Prostate gland (tissue), 2 donors: ENCODE results near the gene CHRDL1. TPM values are rescaled to one million over a fixed set of nuclear protein-coding genes. Genes with fewer than 3 reads are reported as not detected.
A peak's percentile ranks its signal among the peaks of the same experiment; 100 is the strongest.

Source experiments
- DNase-seq: peaks from one replicate; pipeline ENCODE4 v3.0.0-alpha.2; 2019; ENCODE audit warnings: low spot score
- H3K27ac ChIP-seq, 2 donors: fragments of 200-600 bp; sonication (generic); 2 replicates each; pipeline ENCODE4 v1.5.1; 2017 to 2019
- H3K27me3 ChIP-seq: fragments of 200-600 bp; sonication (generic); replicated peaks from 2 replicates; pipeline ENCODE4 v1.5.1; 2019; ENCODE audit not compliant: insufficient read depth
- H3K36me3 ChIP-seq, 2 donors: fragments of 200-600 bp; sonication (generic); 1 replicate in 1 of 2; 2 replicates in 1 of 2; pipeline versions ENCODE4 v1.5.1 to v1.8.1; 2017 to 2019
- H3K4me1 ChIP-seq: fragments of 200-600 bp; sonication (generic); replicated peaks from 2 replicates; pipeline ENCODE4 v1.5.1; 2019
- H3K4me3 ChIP-seq, 2 donors: fragments of 200-600 bp; sonication (generic); 2 replicates each; pipeline ENCODE4 v1.5.1; 2017 to 2019
- H3K9me3 ChIP-seq: fragments of 200-600 bp; sonication (generic); 2 replicates; pipeline ENCODE4 v1.5.1; 2017
- CTCF ChIP-seq, 4 experiments: fragments of 200-600 bp in 2 of 4; fragments of 450-650 bp in 2 of 4; sonication (generic) in 2 of 4; IDR thresholded peaks; 1 replicate in 3 of 4; 2 replicates in 1 of 4; pipeline ENCODE4 v1.5.1; 2016 to 2019; ENCODE audit warnings: antibody characterized with exemption in 4 of 4, mild to moderate bottlenecking in 2 of 4, moderate library complexity in 2 of 4
- POLR2A ChIP-seq: fragments of 450-650 bp; IDR thresholded peaks from one replicate; pipeline ENCODE4 v1.6.1; 2016; ENCODE audit warnings: antibody characterized with exemption, mild to moderate bottlenecking
- POLR2AphosphoS5 ChIP-seq: sonication (generic); formaldehyde crosslinking; IDR thresholded peaks from one replicate; pipeline ENCODE4 v1.6.1; 2017; ENCODE audit warnings: antibody characterized with exemption
- WGBS: methylation state at CpG from one replicate; pipeline ENCODE4 v1.1.5; 2018; 5-methylcytosine and 5-hydroxymethylcytosine counted together
- intact Hi-C: fragments of 100-400 bp; cut with DNase I; formaldehyde crosslinking; loops from one replicate; pipeline ENCODE4 v1.14.2; 2022
- total RNA-seq, 2 donors: library from RNA; depleted of rRNA; stranded (reverse); fragments of >200 nt; gene quantifications; one replicate each; pipeline ENCODE4 v1.1.0, GENCODE V29; 2016

Gene CHRDL1, protein sequence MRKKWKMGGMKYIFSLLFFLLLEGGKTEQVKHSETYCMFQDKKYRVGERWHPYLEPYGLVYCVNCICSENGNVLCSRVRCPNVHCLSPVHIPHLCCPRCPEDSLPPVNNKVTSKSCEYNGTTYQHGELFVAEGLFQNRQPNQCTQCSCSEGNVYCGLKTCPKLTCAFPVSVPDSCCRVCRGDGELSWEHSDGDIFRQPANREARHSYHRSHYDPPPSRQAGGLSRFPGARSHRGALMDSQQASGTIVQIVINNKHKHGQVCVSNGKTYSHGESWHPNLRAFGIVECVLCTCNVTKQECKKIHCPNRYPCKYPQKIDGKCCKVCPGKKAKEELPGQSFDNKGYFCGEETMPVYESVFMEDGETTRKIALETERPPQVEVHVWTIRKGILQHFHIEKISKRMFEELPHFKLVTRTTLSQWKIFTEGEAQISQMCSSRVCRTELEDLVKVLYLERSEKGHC
- total RNA-seq: 10 to 100 TPM; 49.1 to 61.4 TPM

DNA sequence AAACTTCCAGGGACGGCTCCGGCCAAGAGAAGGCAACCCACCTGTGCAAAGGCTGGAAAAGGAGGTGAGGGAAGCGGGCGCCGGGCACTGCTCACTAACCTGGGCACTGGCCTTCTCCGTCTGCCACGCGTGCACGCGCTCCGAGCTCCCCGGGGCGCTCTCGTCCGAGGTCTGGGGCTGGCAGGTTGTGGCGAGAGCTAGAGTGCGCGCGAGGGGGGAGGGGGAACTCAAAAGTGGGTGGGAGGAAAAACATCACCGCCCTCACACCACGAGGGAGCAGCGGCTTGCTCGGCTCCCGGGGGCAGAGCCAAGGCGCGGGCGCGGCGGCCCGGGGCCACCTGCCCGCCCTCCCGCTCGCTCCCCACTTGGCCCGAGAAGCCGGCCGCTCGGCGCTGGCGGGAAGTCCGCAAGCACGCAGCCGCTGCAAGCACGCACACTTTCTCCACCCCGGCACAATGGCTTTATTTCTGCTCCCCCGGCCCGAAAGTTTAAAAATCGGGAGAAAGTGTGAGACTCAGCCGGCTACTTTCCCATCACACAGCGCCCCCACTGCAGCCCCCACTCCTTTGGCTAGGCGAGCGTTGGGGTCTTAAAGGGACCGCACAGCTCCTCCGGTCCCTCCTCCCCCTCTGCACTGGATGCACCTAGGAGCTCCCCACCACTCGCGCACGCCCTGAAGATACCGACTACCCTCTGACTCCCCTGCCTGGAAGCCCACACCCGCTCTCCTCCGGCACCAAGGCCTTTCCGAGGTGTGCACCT is at the start of gene CHRDL1:
Gene CHRDL1 (minus strand): TSS at position 173 of the 762 bp plus-strand sequence. CDS start 3,636 bp downstream, outside the sequence.
- no peaks in the 10 kb centered on the region for H3K27me3 ChIP-seq
- no peak within 1 kb of the TSS for H3K27ac ChIP-seq
- WGBS: 2% methylated on average over 48 of the region's 60 CpGs

DNA sequence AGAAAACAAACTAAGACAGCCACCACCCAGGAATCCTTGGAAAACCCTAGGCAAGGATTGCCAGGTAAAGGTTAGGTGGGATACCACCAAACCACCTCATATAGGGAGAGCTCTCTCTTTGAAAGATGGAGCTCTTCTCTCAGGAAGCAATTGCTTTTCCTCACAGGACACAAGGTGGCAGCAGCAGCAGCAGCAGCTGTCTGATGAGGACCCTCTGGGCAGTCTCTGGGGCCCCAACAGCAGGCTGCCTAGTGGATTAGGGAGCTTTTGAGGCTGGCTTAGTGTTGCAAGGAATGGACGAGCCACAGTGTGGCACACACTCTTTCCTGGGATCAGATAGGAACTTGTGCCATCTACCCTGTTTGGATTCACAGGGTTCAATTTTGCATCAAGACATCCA is 41.4 kb upstream of the CHRDL1 start:
- Histone ChIP-seq H3K36me3 (no peaks in the 10 kb centered on the region), H3K9me3 (no peaks in the 10 kb centered on the region), H3K27me3 (no peaks in the 10 kb centered on the region), H3K4me1 (no peaks in the 10 kb centered on the region), H3K4me3 (no peak overlapping the region), H3K27ac (no peak overlapping the region)
- intact Hi-C loops: no loop called here
- DNase-seq: no peak
- 89% methylated on average over 1 of the region's 1 CpG for whole genome bisulfite sequencing
- TF ChIP-seq CTCF (IDR thresholded peaks at IDR 0.05) (no peak), POLR2AphosphoS5 (no peak), POLR2A (no peak)

More for the DNA sequence above, at the start of gene CHRDL1:
- TF ChIP-seq CTCF (IDR thresholded peaks at IDR 0.05) (no peak), POLR2AphosphoS5 (no peak), POLR2A (no peak)
- intact Hi-C loops: loop anchor here (10.0 kb wide), 1 partner anchor 101 kb away; no protein-coding TSS in a partner anchor
- DNase-seq: peak; percentile 9
- Histone ChIP-seq H3K9me3 (no peaks in the 10 kb centered on the region), H3K4me1 (no peaks in the 10 kb centered on the region), H3K4me3 (peak within 1 kb of the TSS; percentile 23 to 31), H3K36me3 (no peaks in the 10 kb centered on the region)

DNA sequence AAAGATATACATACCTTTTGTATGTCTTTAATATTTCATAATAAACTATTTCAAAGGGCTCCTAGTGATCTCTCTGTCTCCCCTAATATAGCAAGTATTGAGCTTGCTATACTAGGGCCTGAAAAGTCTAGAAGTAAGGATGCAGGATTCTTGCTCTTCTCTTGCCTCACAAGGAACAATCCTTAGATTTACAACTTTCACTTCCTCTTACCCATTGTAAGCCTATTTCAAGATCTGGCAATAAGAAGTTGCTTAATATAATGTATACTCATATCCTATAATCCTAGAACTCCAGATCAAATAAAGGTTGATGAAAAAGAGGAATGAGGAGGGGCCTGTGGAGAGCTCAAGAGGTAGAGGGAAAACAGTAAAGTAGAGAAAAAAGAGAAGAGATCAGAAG is 40.8 kb upstream of the CHRDL1 start:
- intact Hi-C loops: no loop called here
- Histone ChIP-seq H3K36me3 (no peaks in the 10 kb centered on the region), H3K4me3 (no peak overlapping the region), H3K27me3 (no peaks in the 10 kb centered on the region), H3K9me3 (no peaks in the 10 kb centered on the region), H3K4me1 (no peaks in the 10 kb centered on the region), H3K27ac (no peak overlapping the region)
- TF ChIP-seq POLR2AphosphoS5 (no peak), CTCF (IDR thresholded peaks at IDR 0.05) (no peak), POLR2A (no peak)
- DNase-seq: no peak

DNA sequence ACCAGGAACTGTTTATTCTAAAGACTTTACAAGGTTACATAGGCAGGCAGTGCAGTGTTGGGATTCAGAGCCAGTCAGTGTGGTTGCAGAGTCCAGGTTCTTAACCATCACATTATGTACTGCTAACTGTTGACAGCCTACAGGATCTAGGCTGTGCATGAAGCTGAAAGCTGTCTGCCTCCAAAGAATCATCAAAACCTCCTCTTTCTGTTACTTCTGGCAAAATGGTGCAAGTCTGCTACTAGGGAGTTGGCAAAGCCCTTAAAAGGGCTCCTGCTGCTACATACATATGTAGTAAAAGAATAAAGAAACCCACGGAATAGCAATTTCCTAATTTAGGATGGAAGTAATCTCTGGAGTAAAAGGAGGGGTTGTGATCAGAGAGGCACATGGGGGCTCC is 40.4 kb upstream of the CHRDL1 start:
- Histone ChIP-seq H3K9me3 (no peaks in the 10 kb centered on the region), H3K36me3 (no peaks in the 10 kb centered on the region), H3K4me1 (no peaks in the 10 kb centered on the region), H3K27me3 (no peaks in the 10 kb centered on the region), H3K27ac (no peak overlapping the region), H3K4me3 (no peak overlapping the region)
- WGBS: 72% methylated on average over 1 of the region's 1 CpG
- TF ChIP-seq CTCF (IDR thresholded peaks at IDR 0.05) (no peak), POLR2AphosphoS5 (peak; percentile 41)
- intact Hi-C loops: no loop called here
- peak; percentile 3 for DNase-seq
